ENCODE measurements around the gene TCFL5.

- no peak for TF ChIP-seq CTCF (IDR thresholded peaks at IDR 0.05)
- no peak for TF ChIP-seq POLR2A (IDR thresholded peaks at IDR 0.05; ENCODE audit: low read depth)
Observed at GRCh38 chr20:62801284-62802010, 60.2 kb downstream of the TCFL5 start.
